GM19463 (cell line): ENCODE data around the gene RNF20.
"Not testable (repeated sequence)": the region's sequence is repeated elsewhere in the genome, so short reads cannot be mapped to it uniquely, and the experiment has no call there.

Experiments used
- ATAC-seq: cut with Tn5 transposase; IDR thresholded peaks from one replicate; pipeline ENCODE4 v1.9.1; 2021; ENCODE audit warnings: mild to moderate bottlenecking, moderate library complexity; ENCODE audit not compliant: unreplicated experiment

The RNF20 gene

GRCh38 chr9:101585740-101586139, 52.1 kb downstream of the RNF20 start:
- no peak for ATAC-seq

DNA sequence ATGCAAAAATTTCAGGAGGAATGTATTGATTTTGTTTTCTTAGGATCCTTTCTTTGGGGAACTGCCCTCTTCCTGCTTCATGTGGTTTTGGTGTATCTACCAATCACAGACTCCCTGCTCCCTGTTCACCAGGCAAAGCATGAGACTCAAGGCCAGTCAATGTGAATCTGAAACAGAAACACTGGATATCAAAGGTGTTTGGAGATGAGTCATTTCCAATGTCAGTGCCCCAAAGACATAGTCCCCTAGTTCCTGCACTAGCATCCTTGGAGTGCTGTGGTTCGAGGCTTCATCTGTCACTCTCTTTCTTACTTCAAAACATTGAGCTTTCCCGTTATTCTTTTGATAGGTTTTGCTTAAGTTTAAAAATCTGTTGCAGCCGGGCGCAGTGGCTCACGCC, 53.0 kb downstream of the RNF20 start:
- peak; percentile 96 for ATAC-seq

DNA sequence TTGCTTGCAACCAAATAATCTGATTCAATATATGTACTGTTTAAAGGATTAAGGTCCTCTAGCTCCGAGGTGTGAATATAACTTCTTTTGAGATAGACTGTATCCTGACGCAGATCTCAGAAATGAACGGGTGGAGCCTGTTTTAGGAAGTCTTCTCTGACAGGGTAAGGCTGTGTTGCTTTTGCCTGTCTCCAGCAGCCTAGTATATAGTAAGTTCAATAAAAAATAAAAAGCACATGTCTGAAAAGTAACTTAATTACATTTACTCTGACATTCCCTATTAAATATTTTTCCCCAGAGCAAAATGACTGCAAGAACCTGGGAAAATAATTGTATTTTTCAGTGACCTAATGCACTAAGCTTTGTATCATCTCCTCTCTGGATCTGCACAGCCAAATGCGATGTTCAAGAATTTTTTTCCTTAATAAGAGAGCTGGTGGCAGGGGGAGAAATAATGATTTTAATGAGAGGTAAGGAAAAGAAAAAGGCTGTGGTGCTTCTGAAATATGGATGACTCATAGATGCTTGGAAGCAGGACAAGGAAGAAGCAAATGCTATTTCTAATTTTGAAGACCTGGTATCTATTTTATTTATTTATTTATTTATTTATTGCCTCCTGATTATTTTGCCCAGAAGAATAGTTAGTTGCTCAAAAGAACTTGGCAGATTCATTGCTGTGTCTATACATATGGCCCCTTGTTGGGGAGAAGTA, 53.8 kb downstream of the RNF20 start:
- no peak for ATAC-seq

- not testable (repeated sequence) for ATAC-seq
These were observed 56.4 kb downstream of the RNF20 start for GRCh38 chr9:101590074-101590473.

DNA sequence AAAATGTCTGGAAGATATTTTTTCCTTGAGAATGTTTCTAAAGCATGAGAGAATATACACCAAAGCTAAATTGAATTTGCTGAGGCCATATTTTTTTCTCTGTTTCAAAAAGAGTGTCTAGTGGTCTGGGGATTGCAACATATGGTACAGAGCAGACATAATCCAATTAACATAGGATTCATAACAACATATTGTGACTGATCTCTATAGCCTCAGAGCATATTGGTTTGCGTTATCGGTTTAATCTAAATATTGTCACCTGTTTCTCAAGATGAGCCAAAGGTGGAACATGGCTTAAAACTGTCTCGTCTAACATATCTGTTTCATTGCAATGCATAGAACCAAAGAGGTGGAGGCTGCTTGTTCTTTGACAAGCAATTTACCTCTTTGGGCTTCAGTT, 57.2 kb downstream of the RNF20 start:
- no peak for ATAC-seq

- no peak for ATAC-seq
These were observed 58.3 kb downstream of the RNF20 start for GRCh38 chr9:101591787-101592446.

- ATAC-seq, result no peak
These were observed 59.1 kb downstream of the RNF20 start for GRCh38 chr9:101592788-101593187.

GRCh38 chr9:101593345-101593744, 59.7 kb downstream of the RNF20 start:
- no peak for ATAC-seq

DNA sequence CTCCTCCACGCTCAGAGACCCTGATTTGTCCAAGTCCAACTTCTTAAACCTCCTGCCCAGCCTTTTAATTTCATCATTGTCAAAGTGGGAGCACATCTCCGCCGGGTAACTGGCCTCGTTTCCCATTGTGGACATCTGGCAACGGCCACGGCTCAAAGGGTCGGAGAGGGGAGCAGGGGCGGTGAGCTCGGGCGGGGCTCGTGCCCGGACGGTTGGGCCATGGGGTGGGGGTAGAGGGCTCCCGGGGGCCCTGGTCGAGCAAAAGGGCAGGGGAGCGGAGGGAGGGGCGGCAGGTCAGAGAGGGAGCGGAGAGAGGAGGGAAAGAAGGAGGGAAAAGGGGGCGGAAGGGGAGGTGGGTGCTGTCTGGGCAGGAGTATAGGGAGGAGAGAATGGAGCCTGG, 61.1 kb downstream of the RNF20 start, which contains the start of gene PPP3R2:
Gene PPP3R2, minus strand, starts transcription at position 174 of the 400 bp plus-strand sequence. Its CDS starts 48 bp downstream, at position 126.
- no peak for ATAC-seq

GRCh38 chr9:101601904-101602765, 68.5 kb downstream of the RNF20 start:
- ATAC-seq, result peak; percentile 70

- ATAC-seq, result no peak
These were observed 70.6 kb downstream of the RNF20 start for GRCh38 chr9:101604296-101604695.

- no peak for ATAC-seq
These were observed 71.9 kb downstream of the RNF20 start for GRCh38 chr9:101605547-101605946.
